ENCODE data around the gene COLEC11.
"Not testable (repeated sequence)": the region's sequence is repeated elsewhere in the genome, so short reads cannot be mapped to it uniquely, and the experiment has no call there.

COLEC11 gene

GRCh38 chr2:3604991-3605961, 10.4 kb downstream of the COLEC11 start:
- no peaks in the 10 kb centered on the region for H3K36me3 ChIP-seq
- no peaks in the 10 kb centered on the region for H3K27me3 ChIP-seq
- no peaks in the 10 kb centered on the region for H3K9me3 ChIP-seq
- no peak for TF ChIP-seq CTCF (IDR thresholded peaks at IDR 0.05)
- no peaks in the 10 kb centered on the region for H3K4me1 ChIP-seq (ENCODE audit: control insufficient read depth in 1 of 2, insufficient read depth in 1 of 2, low read depth in 1 of 2, low read length in 1 of 2)
- no peak overlapping the region for H3K4me3 ChIP-seq (ENCODE audit: low read depth in 1 of 2, low read length in 1 of 2)
- no peak overlapping the region for H3K27ac ChIP-seq

GRCh38 chr2:3606028-3606369, 11.1 kb downstream of the COLEC11 start:
- Histone ChIP-seq H3K9me3 (no peaks in the 10 kb centered on the region), H3K4me1 (ENCODE audit: control insufficient read depth in 1 of 2, insufficient read depth in 1 of 2, low read depth in 1 of 2, low read length in 1 of 2) (no peaks in the 10 kb centered on the region), H3K27ac (no peak overlapping the region), H3K27me3 (no peaks in the 10 kb centered on the region), H3K36me3 (no peaks in the 10 kb centered on the region), H3K4me3 (ENCODE audit: low read depth in 1 of 2, low read length in 1 of 2) (no peak overlapping the region)
- no peak for TF ChIP-seq CTCF (IDR thresholded peaks at IDR 0.05)

- Histone ChIP-seq H3K9me3 (no peaks in the 10 kb centered on the region), H3K4me1 (ENCODE audit: control insufficient read depth in 1 of 2, insufficient read depth in 1 of 2, low read depth in 1 of 2, low read length in 1 of 2) (no peaks in the 10 kb centered on the region), H3K27me3 (no peaks in the 10 kb centered on the region), H3K36me3 (no peaks in the 10 kb centered on the region), H3K4me3 (ENCODE audit: low read depth in 1 of 2, low read length in 1 of 2) (no peak overlapping the region), H3K27ac (no peak overlapping the region)
- no peak for TF ChIP-seq CTCF (IDR thresholded peaks at IDR 0.05)
Measured at GRCh38 chr2:3606370-3607201, 11.7 kb downstream of the COLEC11 start.

GRCh38 chr2:3608373-3609278, 13.7 kb downstream of the COLEC11 start:
- Histone ChIP-seq H3K27ac (no peak overlapping the region), H3K4me1 (ENCODE audit: control insufficient read depth in 1 of 2, insufficient read depth in 1 of 2, low read depth in 1 of 2, low read length in 1 of 2) (no peaks in the 10 kb centered on the region), H3K4me3 (ENCODE audit: low read depth in 1 of 2, low read length in 1 of 2) (no peak overlapping the region), H3K9me3 (no peaks in the 10 kb centered on the region), H3K27me3 (no peaks in the 10 kb centered on the region), H3K36me3 (no peaks in the 10 kb centered on the region)
- TF ChIP-seq CTCF (IDR thresholded peaks at IDR 0.05), result no peak

- H3K4me3 ChIP-seq (ENCODE audit: low read depth in 1 of 2, low read length in 1 of 2); H3K27ac ChIP-seq; H3K9me3 ChIP-seq; H3K4me1 ChIP-seq (ENCODE audit: control insufficient read depth in 1 of 2, insufficient read depth in 1 of 2, low read depth in 1 of 2, low read length in 1 of 2); H3K27me3 ChIP-seq; H3K36me3 ChIP-seq: not testable (repeated sequence)
Measured at GRCh38 chr2:3609279-3609673, 14.4 kb downstream of the COLEC11 start.
